Measurements from ENCODE around the gene NT5DC1. TPM values are rescaled to one million over a fixed set of nuclear protein-coding genes. Genes with fewer than 3 reads are reported as not detected.

NT5DC1 gene
- total and polyA plus RNA-seq, 9 donors, result 5.1 to 33.9 (median 27.0) TPM

GRCh38 chr6:116298973-116299372 lies 198.3 kb downstream of the NT5DC1 start:
- no peak overlapping the region for H3K27ac ChIP-seq
- no peaks in the 10 kb centered on the region for H3K9me3 ChIP-seq
- no peak for DNase-seq
- H3K4me3 ChIP-seq, result no peak overlapping the region
- peaks cover 2% of the 10 kb centered on the region for H3K4me1 ChIP-seq (ENCODE audit: insufficient read depth)
- no peaks in the 10 kb centered on the region for H3K27me3 ChIP-seq
- intact Hi-C loops (cut with DNase I), result no loop called here
- H3K36me3 ChIP-seq, result no peaks in the 10 kb centered on the region
- TF ChIP-seq EP300 (IDR thresholded peaks at IDR 0.05) (no peak), CTCF (IDR thresholded peaks at IDR 0.05) (no peak), POLR2A (IDR thresholded peaks at IDR 0.05) (no peak)

Other genes with a start within 250 kb of the NT5DC1 start
- 1 to 10 TPM in 4 of 7 donors, under 1 TPM in 3; 0.38 to 3.2 (median 1.1) TPM for gene FRK, start 40.0 kb upstream of the NT5DC1 start, total RNA-seq
- 1 to 10 TPM in 1 of 2 donors, under 1 TPM in 1; 0.75 to 3.5 TPM for gene FRK, start 40.0 kb upstream of the NT5DC1 start, polyA plus RNA-seq
- 1 to 10 TPM in 3 of 7 donors, under 1 TPM in 3, not detected in 1; 0.18 to 2.9 (median 0.70) TPM for gene COL10A1, start 25.3 kb downstream of the NT5DC1 start, total RNA-seq
- 1 to 10 TPM in 1 of 2 donors, under 1 TPM in 1; 0.19 to 4.4 TPM for gene COL10A1, start 25.3 kb downstream of the NT5DC1 start, polyA plus RNA-seq
- 10 to 100 TPM; 18.1 to 44.4 (median 31.0) TPM for gene TSPYL4, start 153.2 kb downstream of the NT5DC1 start, total RNA-seq
- 10 to 100 TPM; 23.0 to 35.3 TPM for gene TSPYL4, start 153.2 kb downstream of the NT5DC1 start, polyA plus RNA-seq
- 100 to 1,000 TPM in 4 of 7 donors, 10 to 100 TPM in 3; 60.0 to 155 (median 113) TPM for gene TSPYL1, start 179.1 kb downstream of the NT5DC1 start, total RNA-seq
- gene TSPYL1, start 179.1 kb downstream of the NT5DC1 start, polyA plus RNA-seq, result 10 to 100 TPM; 39.2 to 88.4 TPM